GM15510 (cell line): ENCODE measurements around the gene HIC1.

Experiments used
- POLR2A ChIP-seq: IDR thresholded peaks from 3 replicates; pipeline ENCODE4 v1.6.1; 2011; ENCODE audit warnings: borderline replicate concordance; ENCODE audit not compliant: insufficient read length; ENCODE audit errors: extremely low read depth

The HIC1 gene

GRCh38 chr17:2105663-2106062 is 50.8 kb downstream of the HIC1 start:
- no peak for TF ChIP-seq POLR2A

DNA sequence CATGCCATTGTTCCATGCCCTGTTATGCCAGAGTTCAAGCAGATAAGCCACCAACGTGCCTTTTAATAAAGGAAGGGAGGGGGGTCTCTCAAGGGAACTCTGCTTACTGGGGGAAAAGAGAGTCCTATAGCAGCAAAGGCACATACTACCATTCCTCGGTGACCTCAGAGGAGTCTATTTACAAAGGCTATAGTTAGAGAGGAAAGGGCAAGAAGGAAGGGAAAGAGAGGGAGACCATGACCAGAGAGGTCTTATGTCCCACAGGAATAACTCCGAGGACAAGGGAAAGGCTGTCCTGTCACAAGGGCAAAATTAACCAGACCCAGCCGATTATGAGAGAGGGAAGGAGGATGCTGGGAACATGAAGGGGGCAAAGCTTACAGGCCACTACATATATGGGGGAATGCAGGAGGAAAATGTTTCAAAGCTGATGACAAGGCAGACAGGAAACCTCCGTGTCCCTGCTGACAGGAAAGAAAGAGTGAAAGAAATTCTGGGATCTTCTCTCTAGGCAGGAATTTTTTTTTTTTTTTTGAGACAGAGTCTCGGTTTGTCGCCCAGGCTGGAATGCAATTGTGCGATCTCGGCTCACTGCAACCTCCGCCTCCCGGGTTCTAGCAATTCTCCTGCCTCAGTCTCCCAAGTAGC is 51.5 kb downstream of the HIC1 start:
- TF ChIP-seq POLR2A, result no peak

- no peak for TF ChIP-seq POLR2A
These were observed 52.1 kb downstream of the HIC1 start for GRCh38 chr17:2107050-2107449.

GRCh38 chr17:2107506-2107905 is 52.6 kb downstream of the HIC1 start:
- no peak for TF ChIP-seq POLR2A

GRCh38 chr17:2108170-2108569 is 53.3 kb downstream of the HIC1 start:
- no peak for TF ChIP-seq POLR2A

DNA sequence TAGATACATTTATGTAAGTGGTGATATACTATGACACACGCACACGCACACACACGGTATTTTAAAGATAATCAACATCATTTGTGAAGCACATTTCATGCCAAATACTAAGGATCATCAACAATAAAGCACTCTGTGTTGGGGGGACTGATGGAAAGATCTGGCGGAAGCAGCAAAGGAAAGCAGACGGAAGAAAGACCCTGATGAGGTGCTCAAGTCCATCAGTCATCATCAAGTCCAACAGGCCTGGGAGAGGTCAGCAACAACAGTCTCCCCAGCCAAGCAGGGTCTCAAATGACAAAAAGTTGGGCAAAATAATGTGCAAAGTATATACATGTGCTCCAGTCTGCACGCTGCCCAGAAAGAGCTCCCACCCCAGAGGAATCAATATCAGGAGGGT is 55.5 kb downstream of the HIC1 start:
- no peak for TF ChIP-seq POLR2A

DNA sequence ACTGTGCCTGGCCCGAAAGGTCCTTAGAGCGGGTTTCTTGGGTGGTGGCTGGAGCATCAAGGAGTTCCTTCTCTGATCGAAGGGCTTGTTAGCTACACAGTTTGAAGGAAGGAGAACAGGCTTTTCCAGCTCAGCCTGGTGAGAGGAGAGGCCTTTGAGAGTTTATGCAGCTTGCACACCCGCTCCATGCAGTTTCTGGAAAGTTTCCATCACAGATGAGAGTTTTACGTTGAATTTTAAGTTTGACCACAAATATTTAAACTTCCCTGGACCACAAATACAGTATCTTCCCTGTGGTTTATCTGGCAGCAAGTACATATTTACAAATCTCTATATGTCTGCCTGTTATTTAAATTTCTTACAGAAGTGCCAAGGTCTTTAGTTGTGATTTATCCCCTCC is 56.8 kb downstream of the HIC1 start:
- TF ChIP-seq POLR2A, result no peak
